SH-SY5Y (cell line): ENCODE results near the gene IL3.

Experiments
- GATA2 ChIP-seq: IDR thresholded peaks from 2 replicates; pipeline ENCODE4 v1.6.1; 2011; ENCODE audit warnings: mild to moderate bottlenecking, low read depth, low read length
- GATA3 ChIP-seq: IDR thresholded peaks from 2 replicates; pipeline ENCODE4 v1.6.1; 2011; ENCODE audit warnings: low read depth, mild to moderate bottlenecking, low read length, moderate library complexity

GRCh38 chr5:132037353-132037752 lies 23.1 kb upstream of the IL3 start:
- no peak for TF ChIP-seq GATA3
- TF ChIP-seq GATA2 = no peak
